Osteocyte (in vitro differentiated cells): ENCODE results near the gene GNA15. TPM values are rescaled to one million over a fixed set of nuclear protein-coding genes. Genes with fewer than 3 reads are reported as not detected.

Experiments used
- DNase-seq: peaks from one replicate; pipeline ENCODE4 v3.0.0; 2021; ENCODE audit warnings: mixed read lengths; ENCODE audit not compliant: unreplicated experiment; ENCODE audit errors: extremely low spot score
- H3K27ac Mint-ChIP-seq: one replicate; pipeline ENCODE4 v1.8.0; 2021; ENCODE audit warnings: mild to moderate bottlenecking, mixed read lengths; ENCODE audit not compliant: unreplicated experiment
- H3K27me3 Mint-ChIP-seq: one replicate; pipeline ENCODE4 v1.8.0; 2021; ENCODE audit warnings: mixed read lengths; ENCODE audit not compliant: unreplicated experiment
- H3K36me3 Mint-ChIP-seq: one replicate; pipeline ENCODE4 v1.8.0; 2021; ENCODE audit warnings: mixed read lengths; ENCODE audit not compliant: unreplicated experiment
- H3K4me1 Mint-ChIP-seq: one replicate; pipeline ENCODE4 v1.8.0; 2021; ENCODE audit warnings: mixed read lengths; ENCODE audit not compliant: unreplicated experiment
- H3K4me3 Mint-ChIP-seq: one replicate; pipeline ENCODE4 v1.8.0; 2021; ENCODE audit warnings: mild to moderate bottlenecking, moderate library complexity, mixed read lengths; ENCODE audit not compliant: unreplicated experiment
- H3K9me3 Mint-ChIP-seq: one replicate; pipeline ENCODE4 v1.8.0; 2021; ENCODE audit warnings: mixed read lengths; ENCODE audit not compliant: unreplicated experiment
- total RNA-seq: library from RNA; stranded (reverse); gene quantifications from 2 replicates; pipeline ENCODE4 v1.2.1, GENCODE V29; 2021
- TF ChIP-seq, protein P1 (sequence below): fragments of 200-600 bp; sonication (generic); IDR thresholded peaks from 2 replicates; pipeline ENCODE4 v1.5.0; 2021; ENCODE audit warnings: antibody characterized with exemption, mild to moderate bottlenecking, moderate library complexity

The GNA15 gene
- total RNA-seq, 1 donor from 2014 or later: not detected

DNA sequence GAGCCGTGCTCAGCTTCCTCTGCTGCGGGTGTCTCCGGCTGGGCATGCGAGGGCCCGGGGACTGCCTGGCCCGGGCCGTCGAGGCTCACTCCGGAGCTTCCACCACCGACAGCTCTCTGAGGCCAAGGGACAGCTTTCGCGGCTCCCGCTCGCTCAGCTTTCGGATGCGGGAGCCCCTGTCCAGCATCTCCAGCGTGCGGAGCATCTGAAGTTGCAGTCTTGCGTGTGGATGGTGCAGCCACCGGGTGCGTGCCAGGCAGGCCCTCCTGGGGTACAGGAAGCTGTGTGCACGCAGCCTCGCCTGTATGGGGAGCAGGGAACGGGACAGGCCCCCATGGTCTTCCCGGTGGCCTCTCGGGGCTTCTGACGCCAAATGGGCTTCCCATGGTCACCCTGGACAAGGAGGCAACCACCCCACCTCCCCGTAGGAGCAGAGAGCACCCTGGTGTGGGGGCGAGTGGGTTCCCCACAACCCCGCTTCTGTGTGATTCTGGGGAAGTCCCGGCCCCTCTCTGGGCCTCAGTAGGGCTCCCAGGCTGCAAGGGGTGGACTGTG is 44.0 kb downstream of the GNA15 start:
- Mint-ChIP-seq H3K27me3 (no peaks in the 10 kb centered on the region), H3K9me3 (no peaks in the 10 kb centered on the region), H3K4me3 (no peak overlapping the region), H3K4me1 (peaks cover 3% of the 10 kb centered on the region), H3K27ac (no peak overlapping the region), H3K36me3 (no peaks in the 10 kb centered on the region)
- no peak for DNase-seq
- TF ChIP-seq, protein P1, sequence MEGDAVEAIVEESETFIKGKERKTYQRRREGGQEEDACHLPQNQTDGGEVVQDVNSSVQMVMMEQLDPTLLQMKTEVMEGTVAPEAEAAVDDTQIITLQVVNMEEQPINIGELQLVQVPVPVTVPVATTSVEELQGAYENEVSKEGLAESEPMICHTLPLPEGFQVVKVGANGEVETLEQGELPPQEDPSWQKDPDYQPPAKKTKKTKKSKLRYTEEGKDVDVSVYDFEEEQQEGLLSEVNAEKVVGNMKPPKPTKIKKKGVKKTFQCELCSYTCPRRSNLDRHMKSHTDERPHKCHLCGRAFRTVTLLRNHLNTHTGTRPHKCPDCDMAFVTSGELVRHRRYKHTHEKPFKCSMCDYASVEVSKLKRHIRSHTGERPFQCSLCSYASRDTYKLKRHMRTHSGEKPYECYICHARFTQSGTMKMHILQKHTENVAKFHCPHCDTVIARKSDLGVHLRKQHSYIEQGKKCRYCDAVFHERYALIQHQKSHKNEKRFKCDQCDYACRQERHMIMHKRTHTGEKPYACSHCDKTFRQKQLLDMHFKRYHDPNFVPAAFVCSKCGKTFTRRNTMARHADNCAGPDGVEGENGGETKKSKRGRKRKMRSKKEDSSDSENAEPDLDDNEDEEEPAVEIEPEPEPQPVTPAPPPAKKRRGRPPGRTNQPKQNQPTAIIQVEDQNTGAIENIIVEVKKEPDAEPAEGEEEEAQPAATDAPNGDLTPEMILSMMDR: no peak

DNA sequence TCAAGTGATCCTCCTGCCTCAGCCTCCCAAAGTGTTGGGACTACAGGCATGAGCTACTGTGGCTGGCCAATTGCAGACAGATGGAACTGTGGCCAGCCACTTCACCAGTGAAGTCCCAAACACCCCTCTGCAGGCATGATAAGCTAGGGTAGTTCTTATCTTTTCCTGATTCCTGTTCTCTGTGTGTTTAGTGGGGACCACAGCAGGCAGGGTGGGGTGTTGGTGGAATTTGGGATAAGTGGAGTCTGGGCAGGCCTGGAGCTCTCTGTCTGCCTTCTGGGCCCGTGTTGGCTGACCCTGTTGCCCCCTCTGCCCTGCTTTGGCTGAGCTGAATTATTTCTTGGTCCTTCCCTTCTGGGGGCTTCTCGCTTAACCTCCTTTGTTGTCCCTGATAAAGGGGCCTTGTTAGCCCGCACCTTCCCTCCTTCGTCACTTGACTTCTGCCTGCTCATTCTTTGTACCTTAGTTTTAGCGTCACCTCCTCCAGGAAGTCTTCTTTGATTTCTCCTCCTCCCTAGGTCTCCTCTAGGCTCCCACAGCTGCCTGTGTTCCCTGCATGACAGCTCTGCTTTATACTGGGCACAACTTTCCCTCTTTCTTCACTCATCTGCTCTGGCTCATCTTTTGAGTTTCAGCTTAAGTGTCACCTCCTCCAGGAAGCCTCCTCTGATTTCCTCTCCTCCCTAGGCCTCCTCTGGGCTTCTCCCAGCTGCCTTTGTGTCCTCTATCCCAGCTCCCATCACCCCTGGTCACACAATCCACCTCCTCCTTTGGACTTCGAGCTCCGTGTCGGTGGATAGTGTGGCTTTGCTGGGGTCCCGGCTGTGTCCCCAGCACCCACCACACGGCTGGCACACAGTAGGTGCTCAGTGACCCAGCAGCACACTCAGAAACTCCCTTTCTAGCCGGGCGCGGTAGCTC is 48.1 kb downstream of the GNA15 start:
- TF ChIP-seq, protein P1: no peak
- peaks cover 16% of the 10 kb centered on the region for H3K4me1 Mint-ChIP-seq
- H3K27ac Mint-ChIP-seq: no peak overlapping the region
- no peaks in the 10 kb centered on the region for H3K27me3 Mint-ChIP-seq
- no peaks in the 10 kb centered on the region for H3K36me3 Mint-ChIP-seq
- H3K4me3 Mint-ChIP-seq: no peak overlapping the region
- H3K9me3 Mint-ChIP-seq: no peaks in the 10 kb centered on the region
- DNase-seq: no peak

DNA sequence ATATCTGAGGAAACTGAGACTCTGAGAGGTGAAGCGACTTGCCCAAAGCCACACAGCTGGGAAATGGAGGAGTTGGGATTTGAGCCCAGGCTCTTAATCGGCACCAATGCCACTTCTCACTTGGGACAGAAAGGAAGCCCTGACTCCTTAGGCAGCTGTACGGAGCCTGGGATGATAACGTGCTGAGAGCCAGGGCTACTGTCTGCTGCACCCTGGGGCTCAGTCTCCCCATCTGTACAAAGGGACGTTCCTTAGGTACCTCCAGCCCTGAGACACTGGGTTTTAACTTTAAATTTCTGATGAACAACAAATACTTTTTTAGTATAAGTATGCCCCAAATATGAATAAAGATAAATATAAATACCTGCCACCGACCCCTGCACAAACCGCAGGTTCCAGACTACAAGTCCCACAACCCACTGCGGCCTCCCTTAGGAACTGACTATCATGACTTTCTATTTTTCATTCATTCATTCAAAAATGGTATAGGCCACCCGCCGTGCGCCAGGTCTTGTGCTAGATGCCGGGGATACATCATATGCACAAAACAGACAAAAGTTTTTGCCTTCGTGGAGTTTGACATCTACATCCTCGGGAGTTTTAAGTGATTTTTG is 49.1 kb downstream of the GNA15 start:
- peak overlapping the region; percentile 95 for H3K4me3 Mint-ChIP-seq
- no peak for DNase-seq
- peak overlapping the region; percentile 94 for H3K27ac Mint-ChIP-seq
- no peaks in the 10 kb centered on the region for H3K9me3 Mint-ChIP-seq
- H3K4me1 Mint-ChIP-seq: peaks cover 18% of the 10 kb centered on the region
- H3K27me3 Mint-ChIP-seq: no peaks in the 10 kb centered on the region
- no peaks in the 10 kb centered on the region for H3K36me3 Mint-ChIP-seq
- TF ChIP-seq, protein P1: no peak

DNA sequence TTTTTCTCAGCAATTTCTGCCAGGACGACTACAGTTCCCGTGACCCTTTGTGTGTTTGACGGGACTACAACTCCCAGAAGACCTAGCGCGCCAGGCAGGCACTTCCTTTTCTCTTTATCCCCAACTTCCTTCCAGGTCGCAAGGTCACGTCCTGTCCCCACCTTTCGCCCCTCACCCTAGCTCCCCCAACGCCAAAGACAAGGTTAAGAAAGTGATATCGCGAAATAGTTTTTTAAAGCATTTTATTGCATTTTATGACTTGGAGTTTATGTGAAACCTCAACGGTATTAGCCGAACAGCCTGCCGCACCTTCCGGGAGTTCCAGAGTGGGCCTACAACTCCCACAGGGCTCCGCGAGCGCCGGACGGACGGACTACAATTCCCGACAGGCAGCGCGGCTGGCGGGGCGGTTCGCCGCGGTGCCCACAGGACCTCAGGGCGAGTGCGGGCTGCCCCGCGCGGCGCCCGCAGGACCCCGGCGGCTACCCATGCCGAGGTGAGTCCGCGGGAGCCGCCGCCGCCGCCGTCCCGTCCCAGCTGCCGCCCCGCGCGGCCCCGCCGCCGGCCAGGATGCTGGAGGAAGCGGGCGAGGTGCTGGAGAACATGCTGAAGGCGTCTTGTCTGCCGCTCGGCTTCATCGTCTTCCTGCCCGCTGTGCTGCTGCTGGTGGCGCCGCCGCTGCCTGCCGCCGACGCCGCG is 49.8 kb downstream of the GNA15 start, which contains the start of gene NCLN:
TSS of gene NCLN (plus strand) at position 470 of the 699 bp plus-strand sequence. CDS start at position 571, 101 bp downstream.
- Mint-ChIP-seq H3K36me3 (no peaks in the 10 kb centered on the region), H3K9me3 (no peaks in the 10 kb centered on the region), H3K27ac (peak within 1 kb of the TSS; percentile 94), H3K4me3 (peak within 1 kb of the TSS; percentile 95), H3K4me1 (peaks cover 18% of the 10 kb centered on the region), H3K27me3 (no peaks in the 10 kb centered on the region)
- TF ChIP-seq, protein P1: no peak
- DNase-seq: peak; percentile 98
